ENCODE data around the gene ARHGEF19.
"Not testable (repeated sequence)": the region's sequence is repeated elsewhere in the genome, so short reads cannot be mapped to it uniquely, and the experiment has no call there.

ARHGEF19 gene

DNA sequence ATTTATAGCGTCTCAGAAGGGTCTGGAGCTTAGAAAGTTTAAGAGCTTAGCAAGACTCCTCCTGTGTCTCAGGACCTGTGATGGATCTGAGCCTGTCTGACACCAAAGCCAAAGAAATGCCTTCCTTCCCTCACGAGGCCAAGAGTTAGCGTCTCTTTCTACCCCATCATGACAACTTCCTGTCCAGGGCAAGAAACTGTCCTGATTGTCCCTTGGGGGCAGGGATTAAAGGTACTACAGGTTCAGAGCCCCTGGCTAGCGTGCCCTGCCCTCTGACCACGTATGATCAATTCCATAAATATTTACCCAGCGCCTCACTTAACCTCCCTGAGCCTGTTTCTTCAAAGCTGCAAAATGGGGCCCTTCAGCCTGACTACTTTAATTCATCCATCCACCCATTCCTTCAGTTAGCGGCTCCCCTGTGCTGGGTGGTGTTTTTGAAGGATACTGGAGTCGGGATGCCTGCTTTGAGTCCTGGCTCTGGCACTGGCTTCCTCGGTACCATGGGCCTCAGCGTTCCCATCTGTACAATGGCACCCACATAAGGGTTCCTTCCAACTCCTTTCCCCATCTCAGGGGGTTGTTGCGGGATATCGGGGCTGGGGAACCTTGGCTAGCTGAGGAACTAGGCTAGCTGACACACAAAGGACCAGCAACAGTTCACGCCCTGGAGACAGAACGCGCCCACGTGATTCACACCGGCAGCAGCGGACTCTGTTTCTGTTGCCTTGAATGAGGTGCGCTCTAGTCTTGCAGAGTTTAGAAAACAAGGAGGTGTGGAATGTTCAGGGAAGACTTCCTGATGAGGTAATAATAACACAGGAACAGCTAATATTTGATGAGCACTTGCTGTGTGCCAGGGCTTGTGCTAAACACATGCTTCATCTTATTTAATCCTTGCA is 33.6 kb downstream of the ARHGEF19 start:
- no peak for DNase-seq

DNA sequence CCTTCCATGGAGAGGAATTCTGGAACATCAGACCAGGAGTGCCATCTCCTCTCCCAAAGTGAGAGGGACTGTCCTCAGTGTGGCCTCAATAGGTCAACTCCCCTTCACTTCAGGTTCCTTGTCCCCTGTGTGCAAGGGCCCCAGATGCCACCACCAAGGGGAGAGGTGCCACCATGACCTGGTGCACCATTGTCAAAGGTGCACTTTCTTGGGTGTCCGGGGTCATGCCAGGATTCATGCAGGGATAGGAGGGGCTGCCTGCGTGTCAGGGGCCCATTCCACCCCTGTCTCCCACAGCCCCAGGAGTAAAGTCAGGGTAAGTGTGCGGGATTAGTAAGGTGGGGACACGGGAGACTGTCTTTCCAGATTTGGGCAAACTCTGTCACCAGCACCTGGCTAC is 35.1 kb downstream of the ARHGEF19 start:
- DNase-seq = no peak

DNA sequence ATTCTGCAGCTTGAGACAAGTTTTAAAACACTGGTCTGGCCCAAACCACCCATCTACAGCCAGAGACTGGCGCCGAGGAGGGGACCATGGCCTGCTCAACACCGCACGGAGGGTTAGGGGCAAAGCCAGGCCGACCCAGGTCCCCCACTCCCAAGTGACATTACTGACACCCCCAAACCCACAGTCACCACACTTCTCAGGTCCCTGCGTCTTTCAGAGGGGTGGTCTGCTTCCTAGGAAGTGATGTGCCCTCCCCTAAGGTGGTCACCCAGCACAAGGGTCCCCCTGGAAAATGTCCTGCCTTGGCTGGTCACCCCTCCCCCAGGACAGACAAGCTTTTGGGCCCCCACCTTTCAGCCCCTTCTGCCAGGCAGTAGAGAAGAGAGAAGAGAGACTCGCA is 35.8 kb downstream of the ARHGEF19 start:
- no peak for DNase-seq

DNA sequence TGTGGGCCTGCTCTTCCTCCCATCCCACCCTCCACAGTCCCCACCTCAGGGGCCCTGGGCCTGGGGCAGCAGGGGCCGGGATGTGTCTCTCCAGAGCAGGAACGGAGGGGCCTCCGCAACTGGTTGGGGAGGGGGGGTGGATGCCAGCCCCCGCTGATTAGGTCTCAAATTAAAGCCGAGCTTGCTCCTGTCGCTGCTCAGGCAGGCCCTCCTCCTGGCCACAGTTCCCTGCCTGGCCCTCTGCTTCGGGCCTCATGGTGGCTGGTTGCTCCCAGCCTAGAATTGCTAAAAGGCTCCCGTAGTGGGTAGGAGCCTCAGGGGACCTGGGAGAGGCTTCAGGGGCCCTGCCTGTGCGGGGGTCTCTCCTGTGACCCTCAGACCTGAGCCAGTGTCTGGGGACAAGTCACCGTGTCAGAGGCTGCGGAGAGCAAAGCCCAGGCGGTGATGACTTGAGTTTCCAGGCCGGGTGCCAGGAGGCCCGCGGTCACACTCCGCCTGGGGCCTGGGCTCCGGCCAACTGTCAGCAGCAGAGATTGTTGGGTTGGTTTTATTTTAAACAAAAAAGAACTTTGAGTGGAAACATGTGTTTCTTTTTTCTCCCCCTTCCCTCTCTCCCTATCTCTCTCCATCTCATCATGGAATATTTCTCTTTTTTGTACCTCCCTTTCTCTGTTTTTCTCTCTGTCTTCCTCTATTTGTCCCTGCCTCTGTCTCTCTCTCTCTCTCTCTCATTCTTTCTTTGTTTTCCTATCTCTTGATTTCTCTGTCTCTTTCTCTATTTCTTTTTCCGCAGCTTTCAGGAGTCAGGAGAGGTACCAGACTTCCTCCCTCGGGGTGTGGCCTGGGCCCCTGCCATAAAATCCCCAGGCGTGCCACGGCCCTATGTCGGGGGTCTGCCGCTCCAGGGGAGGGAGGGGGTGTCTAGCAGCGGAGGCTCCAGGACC is 36.6 kb downstream of the ARHGEF19 start:
- DNase-seq = no peak

DNA sequence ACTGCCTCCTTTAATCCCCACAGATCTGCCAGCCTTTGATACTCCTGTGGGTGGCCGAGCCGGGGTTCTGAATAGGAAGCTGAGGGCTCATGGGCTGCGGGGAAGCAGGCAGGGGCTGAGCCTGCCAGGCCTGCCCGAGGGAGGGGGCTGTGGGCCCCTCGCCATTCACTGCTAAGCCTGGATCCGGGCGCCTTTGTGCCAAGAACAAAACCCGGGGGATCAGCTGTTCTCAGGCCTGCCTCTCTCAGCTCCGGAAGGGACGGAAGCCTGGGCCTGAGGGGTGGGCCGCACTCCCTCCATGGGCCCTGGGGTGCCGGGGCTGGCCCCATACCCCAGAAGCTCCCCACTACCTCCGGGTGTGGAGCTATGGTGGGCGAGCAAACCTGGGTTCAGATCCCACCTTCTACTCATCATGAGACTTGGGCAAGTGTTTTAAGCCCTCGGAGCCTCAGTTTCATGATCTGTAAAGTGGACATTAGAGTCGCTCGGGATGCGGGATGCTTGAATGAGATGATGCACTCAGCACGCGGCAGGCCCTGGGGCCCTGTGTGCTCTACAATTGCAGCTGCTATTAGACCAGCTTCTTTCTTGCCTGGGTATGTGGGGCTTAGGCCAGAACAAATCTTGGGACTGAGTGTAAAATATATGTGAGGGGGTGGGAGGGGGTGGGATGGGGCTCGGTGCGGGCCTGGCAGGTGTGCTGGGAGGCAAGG is 37.4 kb downstream of the ARHGEF19 start:
- no peak for DNase-seq

DNA sequence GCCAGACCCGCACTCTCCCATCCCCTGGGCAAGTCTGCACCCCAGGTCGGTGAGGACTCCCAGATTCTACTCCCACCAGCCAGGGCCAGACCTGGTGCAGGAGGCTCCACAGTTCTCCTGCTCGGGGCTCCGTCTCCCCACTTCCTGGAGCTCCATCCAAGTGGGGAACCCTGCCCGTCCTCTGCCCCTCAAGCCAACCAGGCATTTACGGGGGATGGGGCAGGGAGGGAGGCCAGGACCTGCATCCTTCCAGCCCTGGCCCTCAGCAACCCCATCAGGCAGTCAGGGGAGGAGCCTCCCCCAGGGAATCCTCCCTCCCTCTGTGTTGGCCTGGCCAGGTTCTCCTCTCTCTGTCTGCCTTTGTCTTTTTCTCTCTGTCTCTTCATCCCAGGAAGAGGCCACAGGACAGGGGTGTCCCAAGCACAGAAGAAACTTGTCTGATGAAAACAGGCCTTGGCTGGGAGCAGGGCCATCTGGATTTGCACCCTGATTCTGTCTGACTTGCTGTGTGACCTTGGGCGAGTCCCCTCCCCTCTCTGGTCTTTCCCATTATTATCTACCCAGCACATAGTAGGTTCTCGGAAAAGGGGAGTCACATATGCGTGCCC is 38.1 kb downstream of the ARHGEF19 start:
- no peak for DNase-seq

DNA sequence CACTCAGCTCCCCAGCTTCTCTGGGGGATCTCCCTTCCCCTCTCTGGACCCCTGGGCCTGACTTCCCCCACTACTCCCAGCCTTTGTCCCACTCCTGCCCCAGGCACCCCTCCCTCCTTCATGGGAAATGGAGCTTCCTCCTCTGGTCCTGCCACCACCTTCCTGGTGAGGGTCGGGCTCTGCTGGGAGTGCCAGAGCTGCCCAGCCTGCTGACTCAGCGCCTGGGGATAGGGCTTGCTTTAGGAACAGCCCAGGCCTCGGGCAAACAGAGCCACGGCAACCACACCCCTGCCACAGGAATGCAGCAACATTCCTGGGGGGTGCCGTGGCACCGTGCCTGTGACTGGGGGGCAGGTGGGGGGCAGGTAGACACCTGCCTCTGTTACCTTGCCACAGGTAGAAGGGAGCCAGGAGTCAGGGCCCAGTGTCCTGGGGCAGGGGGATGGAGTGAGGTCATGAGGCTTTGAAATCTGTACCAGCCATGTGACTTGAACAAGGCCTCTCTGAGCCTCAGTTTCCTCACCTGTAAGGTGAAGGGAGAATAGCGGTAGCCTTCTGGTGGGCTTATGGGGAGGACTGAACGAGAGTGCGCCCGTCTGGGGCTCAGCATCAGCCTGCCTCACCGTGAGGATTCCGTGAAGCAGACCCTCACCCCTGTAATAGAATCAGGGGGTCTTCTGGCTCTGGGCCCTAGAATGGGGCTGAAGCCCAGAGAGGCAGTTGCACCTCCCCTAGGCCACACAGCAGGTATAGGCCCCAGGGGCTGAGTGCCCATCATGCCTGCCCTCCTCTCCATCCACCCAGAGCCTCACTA is 38.8 kb downstream of the ARHGEF19 start:
- no peak for DNase-seq

DNA sequence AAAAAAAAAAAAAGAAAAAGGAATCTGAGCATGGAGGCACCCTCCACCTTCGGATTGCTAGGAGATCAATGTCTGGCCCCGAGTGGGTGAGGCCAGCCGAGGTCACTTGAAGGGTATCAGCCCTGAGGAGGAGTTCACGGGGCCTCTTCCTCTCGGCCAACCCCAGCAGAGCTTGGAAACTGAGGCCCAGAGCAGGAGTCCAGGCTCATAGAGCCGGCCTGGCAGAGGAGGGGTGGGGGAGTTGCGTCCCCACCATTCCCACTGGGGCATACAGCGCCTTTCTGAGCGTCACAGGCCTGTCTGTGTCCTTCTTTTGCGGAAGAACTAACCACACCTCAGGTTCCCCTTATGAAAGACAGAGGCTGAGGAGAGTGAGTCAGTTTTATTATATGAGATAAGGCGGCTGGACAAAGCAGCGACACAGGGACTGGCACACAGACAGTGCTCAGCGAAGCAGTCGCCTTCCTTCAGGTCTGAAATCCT is 39.4 kb downstream of the ARHGEF19 start:
- DNase-seq = no peak

DNA sequence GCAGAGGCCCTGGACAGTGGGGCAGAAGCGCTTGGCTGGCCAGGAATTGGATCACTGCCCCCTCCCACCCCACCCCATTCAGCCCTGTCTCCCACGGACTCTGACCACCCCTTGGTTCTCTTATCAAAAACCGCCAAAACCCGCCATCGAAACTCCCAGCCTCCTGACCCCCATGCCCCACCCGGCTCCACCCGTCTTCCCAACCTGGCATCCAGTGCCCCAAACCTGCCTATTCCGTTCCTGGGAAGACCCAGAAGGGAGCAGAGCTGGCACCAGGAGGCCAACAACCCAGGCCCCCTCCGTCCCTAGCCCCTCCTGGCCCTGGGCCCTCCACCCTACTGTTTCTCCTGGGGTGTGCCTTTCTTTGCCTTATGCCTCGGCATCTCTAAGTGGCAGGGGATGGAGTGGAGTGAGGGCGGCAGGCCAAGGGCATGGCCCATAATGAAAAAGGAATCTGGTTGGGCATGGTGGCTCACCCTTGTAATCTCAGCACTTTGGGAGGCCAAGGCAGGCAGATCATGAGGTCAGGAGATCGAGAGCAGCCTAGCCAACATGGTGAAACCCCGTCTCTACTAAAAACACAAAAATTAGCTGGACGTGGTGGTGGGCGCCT is 40.1 kb downstream of the ARHGEF19 start:
- no peak for DNase-seq

DNA sequence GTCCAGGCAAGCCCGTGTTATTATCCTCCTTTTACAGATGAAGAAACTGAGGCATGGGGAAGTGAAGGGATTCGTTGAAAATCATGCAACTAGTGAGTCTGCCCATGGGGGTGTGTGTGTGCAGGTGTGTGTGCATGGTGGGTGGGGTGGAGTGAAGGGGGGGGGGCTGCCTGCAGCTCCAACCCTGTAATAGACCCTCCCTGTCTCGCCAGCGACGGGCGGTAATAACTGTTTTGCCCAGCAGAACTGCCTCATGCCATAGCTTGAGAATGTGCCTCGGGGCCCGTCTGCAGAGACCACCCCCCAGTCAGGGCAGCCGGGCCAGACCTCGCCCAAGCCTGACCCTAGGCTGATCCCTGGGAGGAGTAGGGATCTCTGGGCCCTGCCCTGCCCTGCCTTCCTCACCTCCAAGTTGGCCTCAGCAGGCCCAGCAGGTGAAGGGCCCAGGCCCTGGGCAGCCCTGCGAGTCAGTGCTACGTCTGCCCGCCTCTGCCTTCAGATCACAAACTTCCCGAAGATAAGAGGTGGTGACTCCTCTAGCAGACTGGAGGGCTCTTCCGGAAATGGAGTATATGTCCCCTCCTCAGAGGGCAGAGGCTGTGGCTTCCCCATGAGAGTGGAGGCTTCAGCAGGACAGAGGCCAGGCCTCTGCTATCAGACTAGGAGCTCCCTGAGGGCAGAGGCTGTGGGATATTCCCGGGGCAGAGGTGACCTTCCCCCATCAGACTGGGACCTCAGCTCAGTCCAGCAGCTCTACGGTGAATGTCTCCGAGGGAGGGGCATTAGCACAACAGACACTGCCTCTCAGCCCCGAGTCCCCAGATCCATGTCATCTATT is 40.9 kb downstream of the ARHGEF19 start:
- DNase-seq = no peak

DNA sequence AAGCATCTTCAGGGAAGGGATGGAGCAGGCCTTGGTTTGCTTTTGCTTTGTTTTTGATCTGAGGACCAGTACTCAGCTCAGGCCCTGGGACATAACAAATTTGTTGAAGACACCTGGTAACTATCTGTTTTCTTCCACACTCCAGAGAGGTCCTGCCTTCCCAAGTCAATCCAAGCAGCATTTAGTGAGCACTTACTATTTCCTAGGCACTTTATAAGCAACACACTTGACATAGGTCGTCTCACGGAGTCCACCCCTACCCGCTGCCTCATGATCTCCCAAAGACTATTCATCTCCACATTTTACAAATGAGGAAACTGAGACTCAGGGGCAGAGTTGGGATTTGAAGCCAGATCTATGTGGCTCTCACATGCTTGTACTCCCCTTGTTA is 42.2 kb downstream of the ARHGEF19 start:
- DNase-seq = no peak

DNA sequence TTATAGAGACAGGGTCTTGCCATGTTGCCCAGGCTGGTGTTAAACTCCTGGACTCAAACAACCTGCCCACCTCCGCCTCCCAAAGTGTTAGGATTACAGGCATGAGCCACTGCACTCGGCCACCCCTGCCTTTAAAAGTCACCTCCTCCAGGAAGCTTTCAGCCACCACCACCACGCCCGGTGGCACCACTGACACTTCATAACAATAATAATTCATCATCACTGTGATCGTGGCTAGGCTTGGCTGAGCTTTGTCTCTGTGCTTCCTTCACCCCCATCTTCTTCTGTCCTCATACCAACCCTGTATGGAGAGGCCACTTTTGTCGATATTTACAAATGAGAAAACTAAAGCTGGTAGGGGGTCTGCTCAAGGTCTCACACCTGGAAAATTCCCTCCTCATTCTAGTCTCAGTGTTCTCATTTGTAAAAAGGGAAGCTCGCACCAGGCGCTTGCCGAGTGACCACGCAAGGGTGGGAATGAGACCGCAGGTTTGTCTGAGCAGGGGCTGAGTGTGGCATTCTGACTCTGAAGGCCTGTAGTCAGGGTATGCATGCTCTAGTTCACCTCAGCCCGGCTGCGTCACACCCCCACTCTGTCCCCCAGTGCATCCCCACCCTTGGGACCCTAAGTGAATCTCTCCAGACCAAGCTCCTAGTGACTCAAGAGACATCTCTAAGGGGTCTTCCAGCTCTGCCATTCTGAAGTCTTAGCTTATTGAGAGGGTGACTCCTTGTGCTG is 43.7 kb downstream of the ARHGEF19 start:
- DNase-seq = no peak

DNA sequence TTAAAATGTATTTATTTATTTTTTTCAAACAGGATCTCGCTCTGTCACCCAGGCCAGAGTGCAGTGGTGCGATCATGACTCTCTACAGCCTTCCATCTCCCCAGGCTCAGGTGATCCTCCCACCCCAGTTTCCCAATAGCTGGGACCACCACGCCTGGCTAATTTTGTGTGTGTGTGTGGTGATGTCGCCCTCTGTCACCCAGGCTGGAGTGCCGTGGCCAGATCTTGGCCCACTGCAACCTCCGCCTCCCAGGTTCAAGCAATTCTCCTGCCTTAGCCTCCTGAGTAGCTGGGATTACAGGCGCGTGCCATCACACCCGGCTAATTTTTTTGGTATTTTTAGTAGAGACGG is 44.3 kb downstream of the ARHGEF19 start:
- DNase-seq = not testable (repeated sequence)

DNA sequence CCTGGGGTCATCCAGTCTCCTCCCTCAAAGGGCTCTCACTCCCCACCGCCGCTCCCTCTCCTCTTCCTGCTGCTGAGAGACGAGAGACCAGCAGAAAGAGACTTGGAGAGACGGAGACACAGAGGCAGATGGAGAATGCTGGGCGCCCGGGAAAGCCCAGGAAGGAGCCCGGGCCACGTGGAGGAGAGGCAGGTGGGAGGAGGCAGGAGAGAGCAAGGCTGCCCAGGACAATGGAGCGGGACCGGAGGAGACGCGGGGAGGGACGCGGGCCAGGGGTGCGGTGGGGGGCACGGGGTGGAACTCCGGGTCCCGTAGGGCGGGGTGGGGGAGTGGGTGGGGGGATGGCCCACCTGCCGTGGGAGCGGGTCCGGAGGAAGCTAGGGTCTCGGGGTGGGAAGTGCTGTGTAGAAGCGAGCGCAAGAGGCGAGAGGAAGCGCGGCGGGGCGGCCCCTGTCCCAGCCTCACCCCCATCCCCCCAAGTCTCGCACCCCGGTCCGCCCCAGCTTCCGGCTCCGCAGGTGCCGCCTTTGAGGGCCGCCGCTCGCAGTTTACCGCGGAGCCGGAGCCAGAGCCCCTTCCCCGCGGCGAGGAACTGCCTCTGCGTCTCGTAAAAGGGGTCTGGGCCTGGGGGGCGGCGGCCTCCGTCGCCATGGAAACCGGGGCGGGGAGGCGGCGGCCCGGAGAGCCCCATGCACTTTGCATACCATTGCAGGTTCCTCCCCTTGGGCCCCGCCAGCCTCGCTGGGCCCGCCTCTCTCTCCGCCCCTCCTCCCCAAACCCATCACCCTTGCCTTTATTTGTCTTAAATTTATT is 44.9 kb downstream of the ARHGEF19 start:
- DNase-seq = peak; percentile 55

DNA sequence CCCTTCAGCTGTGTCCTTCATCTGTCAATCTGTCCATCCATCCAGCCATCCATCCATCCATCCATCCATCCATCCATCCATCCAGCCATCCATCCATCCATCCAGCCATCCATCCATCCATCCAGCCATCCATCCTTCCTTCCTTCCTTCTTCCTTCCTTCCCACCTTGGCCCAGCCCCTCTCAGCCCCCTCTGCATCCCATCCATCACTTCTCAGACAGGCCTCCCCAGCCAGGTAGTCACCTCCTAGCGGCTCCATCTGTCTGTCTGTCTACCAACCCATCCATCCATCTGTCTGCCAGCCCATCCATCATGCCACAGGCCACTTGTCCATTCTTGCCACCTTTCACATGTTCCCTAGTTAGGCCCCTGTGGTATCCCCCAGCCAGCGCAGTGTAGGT is 46.3 kb downstream of the ARHGEF19 start:
- no peak for DNase-seq

DNA sequence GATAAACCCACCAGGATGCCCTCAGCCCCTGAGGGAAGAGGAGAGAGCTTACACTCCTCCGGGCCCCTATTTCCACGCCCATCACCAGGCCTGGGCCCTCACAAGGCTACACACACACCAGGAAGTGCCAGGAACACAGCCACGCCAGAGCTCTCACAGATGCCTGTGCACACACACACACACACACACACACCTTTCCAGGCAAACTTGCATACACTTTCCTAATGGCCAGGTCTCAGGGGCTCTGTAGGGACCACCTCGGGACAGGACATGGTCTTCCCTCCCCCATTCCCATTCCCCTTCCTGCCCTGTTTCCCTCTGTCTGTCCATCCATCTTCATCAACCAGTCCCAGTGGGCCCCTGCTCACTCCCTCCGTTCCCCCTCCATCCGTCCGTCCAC is 46.9 kb downstream of the ARHGEF19 start:
- DNase-seq = no peak

DNA sequence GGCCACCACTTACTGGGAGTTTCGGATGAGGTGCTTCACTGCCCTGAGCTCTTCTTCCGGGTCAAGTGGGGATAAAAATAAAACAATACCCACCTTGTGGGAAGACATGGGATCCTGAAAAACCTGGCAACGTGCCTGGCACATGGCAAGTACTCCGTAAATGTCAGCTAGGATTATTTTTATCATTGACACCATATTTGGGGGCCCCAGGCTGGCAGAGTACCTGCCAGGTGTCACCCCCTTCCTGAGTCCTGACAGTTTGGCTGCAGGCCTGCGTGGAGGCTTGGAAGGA is 47.4 kb downstream of the ARHGEF19 start:
- no peak for DNase-seq

DNA sequence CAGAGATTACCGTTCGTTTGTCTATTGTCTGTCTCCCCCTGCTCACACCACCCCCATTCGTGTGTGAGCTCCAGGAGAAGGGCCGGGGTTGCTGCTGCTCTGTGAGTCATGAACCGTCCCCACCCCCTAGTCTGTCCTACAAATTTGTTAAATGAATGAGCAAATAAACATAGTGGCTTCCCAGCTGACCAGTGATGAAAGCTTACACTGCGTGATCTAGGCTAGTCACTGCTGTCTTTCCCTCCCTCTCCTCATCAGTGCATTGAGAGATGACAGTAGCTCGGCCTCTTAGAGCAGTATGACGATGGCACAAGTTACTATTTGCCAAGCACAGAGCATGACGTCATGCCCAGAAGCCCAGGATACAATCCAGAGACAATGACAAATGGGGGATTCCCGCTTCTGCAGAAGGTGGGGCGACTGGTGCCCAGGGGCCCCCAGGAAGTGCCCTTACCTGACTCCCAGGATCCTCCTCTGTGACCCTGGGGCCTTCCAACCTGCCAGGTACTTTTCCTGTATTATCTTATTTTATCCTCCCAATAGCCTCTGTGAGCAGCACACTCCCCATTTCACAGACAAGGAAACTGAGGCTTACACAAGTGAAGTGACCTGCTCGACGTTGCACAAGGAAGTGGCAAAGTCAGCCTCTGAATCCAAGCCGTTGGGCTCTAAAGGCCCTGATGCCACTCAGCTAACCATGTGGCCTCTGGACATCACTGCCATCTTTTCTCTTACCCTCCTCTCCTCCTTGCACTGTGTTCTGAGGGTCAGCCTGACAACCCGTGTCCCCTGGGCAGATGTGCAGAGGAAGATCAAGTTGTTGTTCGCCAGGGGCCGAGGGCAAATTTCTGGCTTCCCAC is 48.0 kb downstream of the ARHGEF19 start:
- DNase-seq = no peak

All from stimulated activated naive CD4-positive, alpha-beta T cell treated with Interleukin-2 at 50 U/mL for 16 hours (primary cell).